GM19193 (cell line): ENCODE measurements around the gene CCDC158.

Experiments used
- POLR2A ChIP-seq: IDR thresholded peaks from 4 replicates; pipeline ENCODE4 v1.6.1; 2011; ENCODE audit not compliant: insufficient read depth, insufficient read length; ENCODE audit errors: extremely low read depth

The CCDC158 gene

GRCh38 chr4:76357981-76358380 lies 63.0 kb downstream of the CCDC158 start:
- TF ChIP-seq POLR2A = no peak

- no peak for TF ChIP-seq POLR2A
Measured at GRCh38 chr4:76354517-76355473, 66.1 kb downstream of the CCDC158 start.

- no peak for TF ChIP-seq POLR2A
Measured at GRCh38 chr4:76342803-76343202, 78.1 kb downstream of the CCDC158 start.

GRCh38 chr4:76342191-76342590 lies 78.8 kb downstream of the CCDC158 start:
- TF ChIP-seq POLR2A = no peak

- TF ChIP-seq POLR2A = no peak
Measured at GRCh38 chr4:76341063-76341462, 79.9 kb downstream of the CCDC158 start.

- no peak for TF ChIP-seq POLR2A
Measured at GRCh38 chr4:76339364-76339763, 81.6 kb downstream of the CCDC158 start.

- no peak for TF ChIP-seq POLR2A
Measured at GRCh38 chr4:76334885-76335284, 86.1 kb downstream of the CCDC158 start.

- TF ChIP-seq POLR2A = no peak
Measured at GRCh38 chr4:76326515-76326914, 94.4 kb downstream of the CCDC158 start.

- TF ChIP-seq POLR2A = no peak
Measured at GRCh38 chr4:76325072-76325471, 95.9 kb downstream of the CCDC158 start.

- TF ChIP-seq POLR2A = no peak
Measured at GRCh38 chr4:76322236-76322635, 98.7 kb downstream of the CCDC158 start.

GRCh38 chr4:76316131-76316530 lies 104.8 kb downstream of the CCDC158 start:
- no peak for TF ChIP-seq POLR2A

GRCh38 chr4:76315267-76315918 lies 105.5 kb downstream of the CCDC158 start:
- TF ChIP-seq POLR2A = no peak

GRCh38 chr4:76313547-76313946 lies 107.4 kb downstream of the CCDC158 start:
- TF ChIP-seq POLR2A = no peak

- no peak for TF ChIP-seq POLR2A
Measured at GRCh38 chr4:76312457-76312856, 108.5 kb downstream of the CCDC158 start.

GRCh38 chr4:76311896-76312331 lies 109.0 kb downstream of the CCDC158 start:
- TF ChIP-seq POLR2A = no peak

GRCh38 chr4:76310683-76311082 lies 110.3 kb downstream of the CCDC158 start:
- no peak for TF ChIP-seq POLR2A

GRCh38 chr4:76309939-76310550 lies 110.9 kb downstream of the CCDC158 start:
- TF ChIP-seq POLR2A = no peak
